Measurements from ENCODE around the gene PAK5.

The PAK5 gene

DNA sequence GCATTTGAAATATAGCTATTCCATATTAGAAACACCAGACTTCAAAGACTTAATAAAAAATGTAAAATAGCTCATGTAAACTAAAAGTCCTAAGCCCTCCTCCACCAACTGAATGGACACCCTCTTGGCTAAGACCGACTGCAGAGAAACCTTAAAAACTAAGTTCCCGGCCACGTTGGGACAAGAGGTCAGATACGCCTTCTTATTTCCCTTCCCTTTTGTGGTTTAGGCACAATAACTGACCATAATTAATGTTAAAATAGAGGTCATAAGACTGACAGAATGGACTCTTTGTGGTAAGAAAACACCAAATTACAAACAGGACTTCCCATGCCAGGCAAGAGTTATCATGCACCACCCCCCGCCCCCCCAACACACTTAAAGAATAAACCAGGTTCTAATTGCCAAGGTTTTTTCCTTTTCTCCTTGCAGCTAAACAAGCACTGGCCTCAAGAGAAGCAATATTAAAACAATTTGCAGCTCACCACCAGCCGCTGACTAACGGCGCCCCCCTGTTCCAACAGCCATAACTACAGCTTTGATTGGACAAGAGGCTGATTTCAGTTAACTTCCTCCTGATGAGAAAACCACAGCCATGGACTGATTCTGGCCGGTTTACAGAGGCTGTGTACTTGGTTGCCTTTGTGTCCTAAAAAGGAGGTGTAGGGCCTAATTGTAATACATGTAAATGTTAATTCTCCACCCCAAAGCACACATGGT is 335.2 kb downstream of the PAK5 start:
- H3K27ac ChIP-seq: no peak overlapping the region
- peak overlapping the region in 8 of 11 experiments; percentile 2 to 72 (median 30); a peak in 12 of 22 replicates for H3K4me2 ChIP-seq
- no peak overlapping the region for H3K9ac ChIP-seq
- H4K20me1 ChIP-seq: no peaks in the 10 kb centered on the region
- peaks cover 22 to 43% (median 33%) of the 10 kb centered on the region in 10 experiments for H3K4me1 ChIP-seq
- H3K27me3 ChIP-seq: peaks cover 35 to 41% (median 40%) of the 10 kb centered on the region in 11 experiments
- peaks cover 26 to 34% (median 33%) of the 10 kb centered on the region in 11 experiments for H3K9me3 ChIP-seq (replicated peaks in 1 of 11)
- H3K4me3 ChIP-seq: no peak overlapping the region
- no peaks in the 10 kb centered on the region for H3K36me3 ChIP-seq
- TF ChIP-seq Cebpa-rat (IDR thresholded peaks at IDR 0.05): no peak

- H3K4me3 ChIP-seq: no peak overlapping the region
- TF ChIP-seq Cebpa-rat (IDR thresholded peaks at IDR 0.05): no peak
- no peaks in the 10 kb centered on the region for H4K20me1 ChIP-seq
- H3K27ac ChIP-seq: no peak overlapping the region
- peaks cover 12 to 45% (median 26%) of the 10 kb centered on the region in 10 experiments; a peak in 18 of 20 replicates for H3K4me1 ChIP-seq
- H3K4me2 ChIP-seq: no peak overlapping the region; a peak in 1 of 22 replicates
- H3K9ac ChIP-seq: no peak overlapping the region
- H3K9me3 ChIP-seq (replicated peaks in 1 of 11): peaks cover 6 to 18% (median 11%) of the 10 kb centered on the region in 11 experiments; a peak in 17 of 22 replicates
- no peaks in the 10 kb centered on the region for H3K36me3 ChIP-seq
- peaks cover 13 to 19% (median 18%) of the 10 kb centered on the region in 11 experiments for H3K27me3 ChIP-seq
These were observed 337.4 kb downstream of the PAK5 start for GRCh38 chr20:9501473-9501872.

DNA sequence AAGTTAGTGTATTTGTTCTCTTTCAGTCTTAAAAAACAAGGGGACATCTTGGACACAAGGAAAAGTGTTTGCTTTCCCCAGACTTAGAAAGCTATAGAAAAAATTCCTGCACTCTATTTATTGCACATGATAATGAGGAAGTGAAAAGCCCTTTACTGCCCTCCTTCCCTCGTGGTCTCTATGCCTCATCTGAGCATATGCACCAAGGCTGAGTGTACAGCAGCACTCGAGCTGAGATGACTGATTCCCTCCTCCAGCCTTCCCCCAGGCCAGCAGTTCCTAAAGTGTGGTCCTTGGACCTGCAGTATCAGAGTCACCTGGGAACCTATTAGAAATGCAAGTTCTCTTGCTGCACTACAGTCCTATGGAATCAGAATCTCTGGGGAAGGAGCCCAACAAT is 338.8 kb downstream of the PAK5 start:
- Histone ChIP-seq H3K36me3 (no peaks in the 10 kb centered on the region), H4K20me1 (no peaks in the 10 kb centered on the region), H3K27ac (no peak overlapping the region), H3K4me1 (peaks cover 10 to 45% (median 24%) of the 10 kb centered on the region in 10 experiments; a peak in 18 of 20 replicates), H3K9me3 (replicated peaks in 1 of 11) (peaks cover 0 to 16% (median 0%) of the 10 kb centered on the region in 11 experiments; a peak in 3 of 22 replicates), H3K4me2 (peak overlapping the region; percentile 18 to 81 (median 50); a peak in 19 of 22 replicates), H3K4me3 (no peak overlapping the region), H3K9ac (no peak overlapping the region), H3K27me3 (peaks cover 0 to 6% (median 4%) of the 10 kb centered on the region in 11 experiments; a peak in 16 of 22 replicates)
- no peak for TF ChIP-seq Cebpa-rat (IDR thresholded peaks at IDR 0.05)

- no peak for TF ChIP-seq Cebpa-rat (IDR thresholded peaks at IDR 0.05)
- Histone ChIP-seq H3K9me3 (replicated peaks in 1 of 11) (peaks cover 0 to 20% (median 0%) of the 10 kb centered on the region in 11 experiments; a peak in 3 of 22 replicates), H3K4me2 (peak overlapping the region; percentile 6 to 81 (median 50); a peak in 18 of 22 replicates), H3K36me3 (no peaks in the 10 kb centered on the region), H3K9ac (no peak overlapping the region), H3K27me3 (peaks cover 0 to 3% (median 0%) of the 10 kb centered on the region in 11 experiments; a peak in 1 of 22 replicates), H3K27ac (no peak overlapping the region; a peak in 1 of 22 replicates), H4K20me1 (no peaks in the 10 kb centered on the region), H3K4me3 (no peak overlapping the region), H3K4me1 (peaks cover 10 to 45% (median 23%) of the 10 kb centered on the region in 10 experiments; a peak in 18 of 20 replicates)
These were observed 339.6 kb downstream of the PAK5 start for GRCh38 chr20:9499126-9499899.

- Histone ChIP-seq H3K4me1 (peaks cover 9 to 35% (median 17%) of the 10 kb centered on the region in 10 experiments; a peak in 18 of 20 replicates), H4K20me1 (no peaks in the 10 kb centered on the region), H3K9ac (no peak overlapping the region), H3K36me3 (no peaks in the 10 kb centered on the region), H3K27ac (no peak overlapping the region), H3K27me3 (peaks cover 0 to 3% (median 0%) of the 10 kb centered on the region in 11 experiments; a peak in 1 of 22 replicates), H3K4me3 (no peak overlapping the region), H3K9me3 (replicated peaks in 1 of 11) (peaks cover 0 to 20% (median 0%) of the 10 kb centered on the region in 11 experiments; a peak in 3 of 22 replicates), H3K4me2 (peak overlapping the region in 2 of 11 experiments; percentile 69 to 81; a peak in 3 of 22 replicates)
- TF ChIP-seq Cebpa-rat (IDR thresholded peaks at IDR 0.05): no peak
These were observed 340.6 kb downstream of the PAK5 start for GRCh38 chr20:9498322-9498721.

DNA sequence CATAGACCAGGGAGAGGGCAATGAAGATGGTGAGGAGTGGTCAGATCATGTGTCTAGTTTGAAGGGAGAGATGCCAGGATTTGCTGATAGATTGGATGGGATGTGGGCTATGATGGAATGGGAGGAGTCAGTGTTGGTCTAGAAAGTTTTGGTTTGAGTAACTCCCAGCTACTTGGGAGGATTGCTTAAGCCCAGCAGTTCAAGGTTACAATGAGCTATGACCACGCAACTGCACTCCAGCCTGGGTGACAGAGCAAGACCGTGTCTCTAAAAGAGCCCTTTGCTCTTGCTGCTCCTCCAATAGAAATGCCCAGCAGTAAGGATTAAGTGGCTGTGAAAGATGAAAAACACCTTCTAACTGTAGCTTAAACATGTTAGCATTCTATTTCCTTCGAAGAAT is 342.7 kb downstream of the PAK5 start:
- H3K4me1 ChIP-seq: peaks cover 9 to 34% (median 16%) of the 10 kb centered on the region in 10 experiments; a peak in 18 of 20 replicates
- peaks cover 0 to 20% (median 0%) of the 10 kb centered on the region in 11 experiments; a peak in 3 of 22 replicates for H3K9me3 ChIP-seq (replicated peaks in 1 of 11)
- no peaks in the 10 kb centered on the region for H4K20me1 ChIP-seq
- no peak overlapping the region for H3K4me3 ChIP-seq
- no peak overlapping the region for H3K27ac ChIP-seq
- H3K27me3 ChIP-seq: no peaks in the 10 kb centered on the region
- no peak overlapping the region for H3K9ac ChIP-seq
- H3K36me3 ChIP-seq: no peaks in the 10 kb centered on the region
- H3K4me2 ChIP-seq: no peak overlapping the region
- no peak for TF ChIP-seq Cebpa-rat (IDR thresholded peaks at IDR 0.05)

GRCh38 chr20:9495701-9496100 is 343.2 kb downstream of the PAK5 start:
- Histone ChIP-seq H3K4me2 (no peak overlapping the region), H3K36me3 (no peaks in the 10 kb centered on the region), H3K4me1 (peaks cover 9 to 29% (median 16%) of the 10 kb centered on the region in 10 experiments; a peak in 18 of 20 replicates), H3K9me3 (replicated peaks in 1 of 11) (peaks cover 0 to 20% (median 0%) of the 10 kb centered on the region in 11 experiments; a peak in 3 of 22 replicates), H3K9ac (no peak overlapping the region), H3K27ac (no peak overlapping the region), H3K4me3 (no peak overlapping the region), H3K27me3 (no peaks in the 10 kb centered on the region), H4K20me1 (no peaks in the 10 kb centered on the region)
- TF ChIP-seq Cebpa-rat (IDR thresholded peaks at IDR 0.05): no peak

DNA sequence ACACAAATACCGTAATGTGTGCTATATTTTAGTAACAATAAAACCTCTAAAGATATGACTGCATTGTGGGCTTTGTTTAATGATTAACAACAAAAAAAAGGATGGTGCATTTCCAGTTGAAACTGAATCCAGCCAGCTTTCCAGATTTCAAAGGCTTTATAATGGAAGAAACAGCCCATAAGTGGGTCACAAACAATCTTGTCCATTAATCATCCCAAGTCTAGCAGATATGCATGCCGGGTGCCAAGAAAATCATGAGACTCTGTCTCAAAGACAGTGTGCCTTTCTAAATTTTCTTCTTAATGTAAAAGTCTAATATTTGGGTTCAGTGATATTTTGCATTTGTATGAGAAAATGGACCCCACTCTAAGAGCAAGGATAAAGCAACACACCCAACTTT is 345.1 kb downstream of the PAK5 start:
- Histone ChIP-seq H3K9ac (no peak overlapping the region), H3K4me2 (no peak overlapping the region), H3K36me3 (no peaks in the 10 kb centered on the region), H3K27me3 (no peaks in the 10 kb centered on the region), H4K20me1 (no peaks in the 10 kb centered on the region), H3K9me3 (replicated peaks in 1 of 11) (peaks cover 0 to 20% (median 0%) of the 10 kb centered on the region in 11 experiments; a peak in 3 of 22 replicates), H3K4me3 (no peak overlapping the region), H3K4me1 (peaks cover 0 to 10% (median 0%) of the 10 kb centered on the region in 10 experiments; a peak in 6 of 20 replicates), H3K27ac (no peak overlapping the region)
- no peak for TF ChIP-seq Cebpa-rat (IDR thresholded peaks at IDR 0.05)

DNA sequence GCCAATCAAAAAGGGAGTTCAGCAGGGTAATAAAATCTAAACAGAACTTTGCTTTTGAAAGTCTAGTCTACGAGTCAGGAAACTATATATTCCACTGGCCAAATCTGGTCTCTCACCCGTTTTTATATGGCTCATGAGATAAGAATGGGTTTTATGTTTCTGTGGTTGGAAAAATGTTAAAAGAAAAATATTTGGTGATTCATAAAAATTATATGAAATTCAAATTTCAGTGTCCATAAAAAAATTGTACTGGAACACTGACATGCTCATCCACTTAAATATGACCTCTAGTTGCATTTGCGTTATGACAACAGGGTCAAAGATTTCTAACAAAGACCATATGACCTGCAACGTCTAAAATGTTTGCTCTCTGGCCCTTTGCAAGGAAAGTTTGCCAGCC is 346.8 kb downstream of the PAK5 start:
- Histone ChIP-seq H3K27ac (no peak overlapping the region), H3K4me2 (no peak overlapping the region), H4K20me1 (no peaks in the 10 kb centered on the region), H3K9ac (no peak overlapping the region), H3K9me3 (replicated peaks in 1 of 11) (peaks cover 0 to 19% (median 0%) of the 10 kb centered on the region in 11 experiments; a peak in 3 of 22 replicates), H3K27me3 (no peaks in the 10 kb centered on the region), H3K4me1 (peaks cover 8 to 13% (median 10%) of the 10 kb centered on the region in 10 experiments), H3K36me3 (no peaks in the 10 kb centered on the region), H3K4me3 (no peak overlapping the region)
- TF ChIP-seq Cebpa-rat (IDR thresholded peaks at IDR 0.05): no peak
